H9 (cell line): Measurements from ENCODE around the gene KCMF1. TPM values are rescaled to one million over a fixed set of nuclear protein-coding genes. Genes with fewer than 3 reads are reported as not detected.
A peak's percentile ranks its signal among the peaks of the same experiment; 100 is the strongest.

ENCODE experiments used
- DNase-seq: peaks from one replicate; pipeline ENCODE4 v3.0.0-alpha.2; 2017
- H2AFZ ChIP-seq: one replicate; pipeline ENCODE4 v1.6.1; 2013; ENCODE audit warnings: mild to moderate bottlenecking, low read length, control low read depth, moderate library complexity
- H2AK5ac ChIP-seq: 2 replicates; pipeline ENCODE4 v1.6.1; 2013; ENCODE audit warnings: low read length, control low read depth, mixed read lengths; ENCODE audit not compliant: insufficient read length
- H2BK120ac ChIP-seq: one replicate; pipeline ENCODE4 v1.6.1; 2013; ENCODE audit warnings: low read depth, mild to moderate bottlenecking, low read length, control low read depth, inconsistent platforms; ENCODE audit not compliant: poor library complexity, severe bottlenecking
- H2BK12ac ChIP-seq: 2 replicates; pipeline ENCODE4 v1.6.1; 2013; ENCODE audit warnings: low read length, control low read depth, mixed read lengths, low read depth; ENCODE audit not compliant: insufficient read length
- H2BK15ac ChIP-seq: 2 replicates; pipeline ENCODE4 v1.6.1; 2013; ENCODE audit warnings: low read depth, low read length, control low read depth
- H2BK20ac ChIP-seq: one replicate; pipeline ENCODE4 v1.6.1; 2013; ENCODE audit warnings: low read depth, mild to moderate bottlenecking, low read length, control low read depth, inconsistent platforms; ENCODE audit not compliant: poor library complexity, severe bottlenecking
- H2BK5ac ChIP-seq: 2 replicates; pipeline ENCODE4 v1.6.1; 2013; ENCODE audit warnings: low read length, control low read depth, mixed read lengths; ENCODE audit not compliant: insufficient read length
- H3K14ac ChIP-seq: 2 replicates; pipeline ENCODE4 v1.6.1; 2013; ENCODE audit warnings: low read length, control low read depth; ENCODE audit not compliant: insufficient read depth
- H3K18ac ChIP-seq: 2 replicates; pipeline ENCODE4 v1.6.1; 2013; ENCODE audit warnings: low read depth, mild to moderate bottlenecking, mixed read lengths, low read length, control low read depth; ENCODE audit not compliant: insufficient read length
- H3K23ac ChIP-seq: 2 replicates; pipeline ENCODE4 v1.6.1; 2013; ENCODE audit warnings: low read length, control low read depth, mixed read lengths, low read depth; ENCODE audit not compliant: insufficient read length
- H3K23me2 ChIP-seq: 2 replicates; pipeline ENCODE4 v1.6.1; 2013; ENCODE audit warnings: low read depth, mild to moderate bottlenecking, mixed read lengths, low read length, control low read depth; ENCODE audit not compliant: insufficient read length, poor library complexity, severe bottlenecking
- H3K27ac ChIP-seq: 2 replicates; pipeline ENCODE4 v1.5.1; 2013; ENCODE audit warnings: low read length, control low read depth, mixed read lengths, low read depth; ENCODE audit not compliant: insufficient read length
- H3K27me3 ChIP-seq: 2 replicates; pipeline ENCODE4 v1.6.1; 2013; ENCODE audit warnings: low read length, control low read depth, inconsistent platforms; ENCODE audit not compliant: insufficient read depth
- H3K4ac ChIP-seq: 2 replicates; pipeline ENCODE4 v1.6.1; 2013; ENCODE audit warnings: low read depth, mild to moderate bottlenecking, control low read depth, inconsistent platforms, low read length, moderate library complexity
- H3K4me1 ChIP-seq: 2 replicates; pipeline ENCODE4 v1.6.1; 2013; ENCODE audit warnings: low read length, control low read depth, inconsistent platforms; ENCODE audit not compliant: insufficient read depth
- H3K4me2 ChIP-seq: 2 replicates; pipeline ENCODE4 v1.6.1; 2013; ENCODE audit warnings: low read length, control low read depth, mixed read lengths; ENCODE audit not compliant: insufficient read length, insufficient read depth
- H3K56ac ChIP-seq: 2 replicates; pipeline ENCODE4 v1.6.1; 2013; ENCODE audit warnings: low read depth, mild to moderate bottlenecking, mixed read lengths, low read length, control low read depth; ENCODE audit not compliant: insufficient read length
- H3K79me1 ChIP-seq: 2 replicates; pipeline ENCODE4 v1.6.1; 2013; ENCODE audit warnings: low read depth, mild to moderate bottlenecking, moderate library complexity, low read length, control low read depth, inconsistent platforms; ENCODE audit not compliant: insufficient read depth, poor library complexity, severe bottlenecking
- H3K79me2 ChIP-seq: 2 replicates; pipeline ENCODE4 v1.6.1; 2013; ENCODE audit warnings: low read length, control low read depth, inconsistent platforms; ENCODE audit not compliant: insufficient read depth
- H3K9ac ChIP-seq: 2 replicates; pipeline ENCODE4 v1.6.1; 2013; ENCODE audit warnings: low read length, control low read depth, mixed read lengths; ENCODE audit not compliant: insufficient read length; ENCODE audit errors: extremely low read depth
- H3K9me3 ChIP-seq: one replicate; pipeline ENCODE4 v1.6.1; 2013; ENCODE audit warnings: low read depth, low read length, inconsistent platforms; ENCODE audit not compliant: control insufficient read depth
- H3T11ph ChIP-seq: one replicate; pipeline ENCODE4 v1.6.1; 2013; ENCODE audit warnings: mild to moderate bottlenecking, low read length, control low read depth, inconsistent platforms
- H4K20me1 ChIP-seq: one replicate; pipeline ENCODE4 v1.6.1; 2013; ENCODE audit not compliant: control insufficient read depth, insufficient read length, insufficient read depth
- H4K5ac ChIP-seq: 2 replicates; pipeline ENCODE4 v1.6.1; 2013; ENCODE audit warnings: low read depth, mild to moderate bottlenecking, mixed read lengths, low read length, control low read depth; ENCODE audit not compliant: insufficient read length
- H4K8ac ChIP-seq: replicated peaks from 2 replicates; pipeline ENCODE4 v1.6.1; 2013; ENCODE audit warnings: low read length, control low read depth, mixed read lengths, low read depth; ENCODE audit not compliant: insufficient read length
- H4K91ac ChIP-seq: 2 replicates; pipeline ENCODE4 v1.6.1; 2013; ENCODE audit warnings: low read depth, mild to moderate bottlenecking, moderate library complexity, mixed read lengths, low read length, control low read depth; ENCODE audit not compliant: insufficient read length
- H3K27ac Mint-ChIP-seq, 3 experiments: 2 replicates in 2 of 3; 3 replicates in 1 of 3; pipeline ENCODE4 v1.8.0; 2020 to 2021; ENCODE audit warnings: mixed read lengths in 3 of 3, mild to moderate bottlenecking in 1 of 3, moderate library complexity in 1 of 3
- H3K27me3 Mint-ChIP-seq: 2 replicates; pipeline ENCODE4 v1.8.0; 2021; ENCODE audit warnings: low read depth, mild to moderate bottlenecking, moderate library complexity, mixed read lengths
- H3K36me3 Mint-ChIP-seq, 3 experiments: 2 replicates in 2 of 3; 3 replicates in 1 of 3; pipeline ENCODE4 v1.8.0; 2020 to 2021; ENCODE audit warnings: low read depth in 3 of 3, mixed read lengths in 3 of 3; ENCODE audit not compliant: insufficient read depth in 1 of 3
- H3K4me1 Mint-ChIP-seq, 2 experiments: 2 replicates each; pipeline ENCODE4 v1.8.0; 2020; ENCODE audit warnings: mixed read lengths in 2 of 2
- H3K4me3 Mint-ChIP-seq, 2 experiments: 2 replicates in 1 of 2; 3 replicates in 1 of 2; pipeline ENCODE4 v1.8.0; 2020 to 2021; ENCODE audit warnings: mild to moderate bottlenecking in 2 of 2, mixed read lengths in 2 of 2, moderate library complexity in 1 of 2
- H3K9me3 Mint-ChIP-seq, 2 experiments: 2 replicates in 1 of 2; 3 replicates in 1 of 2; pipeline ENCODE4 v1.8.0; 2020; ENCODE audit warnings: mild to moderate bottlenecking in 2 of 2, mixed read lengths in 2 of 2, moderate library complexity in 1 of 2
- WGBS: extraction: QIAGEN DNeasy Blood & Tissue Kit; methylation state at CpG from one replicate; pipeline ENCODE4 v1.1.7; 2013; ENCODE audit warnings: missing lambda C conversion rate, low lambda C conversion rate, mixed read lengths; ENCODE audit not compliant: insufficient read length; ENCODE audit errors: extremely low coverage; 5-methylcytosine and 5-hydroxymethylcytosine counted together
- long read RNA-seq: library from polyadenylated mRNA; unstranded; transcript quantifications from one replicate; pipeline ENCODE4 v2.0.0, GENCODE V29; 2020
- total RNA-seq: library from RNA; stranded (reverse); gene quantifications from 2 replicates; pipeline ENCODE4 v1.2.1, GENCODE V29; 2021
- TF ChIP-seq, protein P1 (sequence below): fragments of 200-600 bp; sonication (generic); conservative IDR thresholded peaks from 3 replicates; pipeline ENCODE4 v1.8.0; 2021; ENCODE audit warnings: antibody characterized with exemption, mild to moderate bottlenecking

The KCMF1 gene
- total RNA-seq = 110 and 113 TPM in 2 replicates
- long read RNA-seq, full-length matches to known transcripts = 52 of 65 reads
- long read RNA-seq, partial matches to known transcripts = 8 of 65 reads
- long read RNA-seq, other reads (novel, unspliced or antisense) = 5 of 65 reads

DNA sequence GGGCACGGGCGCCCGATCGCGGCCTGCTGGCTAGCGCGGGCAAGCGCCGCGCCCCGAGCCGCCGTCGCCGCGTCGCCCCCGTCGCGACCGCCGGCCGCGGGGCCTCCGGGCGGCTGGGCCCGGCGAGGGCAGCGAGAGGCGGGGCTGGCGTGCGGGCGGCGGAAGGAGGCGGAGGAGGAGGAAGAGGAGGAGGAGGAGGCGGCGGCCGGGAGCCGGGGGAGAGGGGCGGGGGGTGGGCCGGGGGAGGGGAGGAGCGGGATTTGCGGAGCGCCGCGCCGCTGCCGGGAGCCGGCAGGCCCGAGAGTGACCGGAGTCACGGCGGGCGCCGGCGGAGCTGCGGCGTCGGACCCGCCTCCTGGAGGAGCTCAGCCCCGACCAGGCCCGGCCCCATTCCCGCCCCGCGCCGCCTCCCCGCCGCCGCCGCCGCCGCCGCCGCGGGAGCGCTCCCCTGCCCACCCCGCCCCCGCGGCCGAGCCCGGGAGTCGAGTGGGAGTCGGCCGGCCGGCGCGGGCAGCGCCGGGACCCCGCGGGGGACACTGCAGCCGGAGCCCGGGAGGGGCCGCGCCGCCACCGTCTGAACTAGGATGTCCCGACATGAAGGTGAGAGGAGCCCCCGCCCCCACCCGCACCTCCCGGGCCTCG lies at the start of gene KCMF1:
KCMF1 (plus strand) TSS at position 294 of the 642 bp plus-strand sequence; CDS start at position 585, 291 bp downstream.
- Histone ChIP-seq H2AFZ (no peak within 1 kb of the TSS), H3K23ac (peak within 1 kb of the TSS; percentile 62), H4K5ac (no peak within 1 kb of the TSS), H2BK15ac (no peak within 1 kb of the TSS), H3K79me1 (no peaks in the 10 kb centered on the region), H2BK20ac (no peak within 1 kb of the TSS), H3K79me2 (peaks cover 57% of the 10 kb centered on the region), H3T11ph (no peak within 1 kb of the TSS), H3K9me3 (no peaks in the 10 kb centered on the region), H4K20me1 (no peaks in the 10 kb centered on the region), H4K8ac (no peak within 1 kb of the TSS), H2BK12ac (peak within 1 kb of the TSS; percentile 21), H3K14ac (peak within 1 kb of the TSS; percentile 97), H3K4me1 (peaks cover 2% of the 10 kb centered on the region; the same call in 1 of the 2 replicates), H3K4ac (no peak within 1 kb of the TSS; the same call in 1 of the 2 replicates), H2AK5ac (no peak within 1 kb of the TSS), H4K91ac (no peak within 1 kb of the TSS), H3K27me3 (no peaks in the 10 kb centered on the region), H3K4me2 (peak within 1 kb of the TSS; percentile 82), H3K9ac (peak within 1 kb of the TSS; percentile 99), H3K27ac (peak within 1 kb of the TSS; percentile 43), H3K23me2 (peaks cover 14% of the 10 kb centered on the region), H2BK5ac (peak within 1 kb of the TSS; percentile 7), H2BK120ac (peak within 1 kb of the TSS; percentile 75), H3K18ac (peak within 1 kb of the TSS; percentile 84), H3K56ac (peak within 1 kb of the TSS; percentile 2)
- Mint-ChIP-seq H3K4me1 (peaks cover 43 to 47% of the 10 kb centered on the region in 2 experiments), H3K36me3 (peaks cover 26 to 33% (median 31%) of the 10 kb centered on the region in 3 experiments), H3K9me3 (peaks cover 0 to 3% of the 10 kb centered on the region in 2 experiments; a peak in 1 of 5 replicates), H3K27me3 (peaks cover 1% of the 10 kb centered on the region; the same call in 1 of the 2 replicates), H3K4me3 (peak within 1 kb of the TSS; percentile 92 to 94), H3K27ac (peak within 1 kb of the TSS; percentile 99 to 100 (median 99))
- no CpG with 5 or more reads among the region's 102 CpGs for WGBS
- TF ChIP-seq, protein P1, sequence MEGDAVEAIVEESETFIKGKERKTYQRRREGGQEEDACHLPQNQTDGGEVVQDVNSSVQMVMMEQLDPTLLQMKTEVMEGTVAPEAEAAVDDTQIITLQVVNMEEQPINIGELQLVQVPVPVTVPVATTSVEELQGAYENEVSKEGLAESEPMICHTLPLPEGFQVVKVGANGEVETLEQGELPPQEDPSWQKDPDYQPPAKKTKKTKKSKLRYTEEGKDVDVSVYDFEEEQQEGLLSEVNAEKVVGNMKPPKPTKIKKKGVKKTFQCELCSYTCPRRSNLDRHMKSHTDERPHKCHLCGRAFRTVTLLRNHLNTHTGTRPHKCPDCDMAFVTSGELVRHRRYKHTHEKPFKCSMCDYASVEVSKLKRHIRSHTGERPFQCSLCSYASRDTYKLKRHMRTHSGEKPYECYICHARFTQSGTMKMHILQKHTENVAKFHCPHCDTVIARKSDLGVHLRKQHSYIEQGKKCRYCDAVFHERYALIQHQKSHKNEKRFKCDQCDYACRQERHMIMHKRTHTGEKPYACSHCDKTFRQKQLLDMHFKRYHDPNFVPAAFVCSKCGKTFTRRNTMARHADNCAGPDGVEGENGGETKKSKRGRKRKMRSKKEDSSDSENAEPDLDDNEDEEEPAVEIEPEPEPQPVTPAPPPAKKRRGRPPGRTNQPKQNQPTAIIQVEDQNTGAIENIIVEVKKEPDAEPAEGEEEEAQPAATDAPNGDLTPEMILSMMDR = no peak
- DNase-seq = peak; percentile 74
